Colonic mucosa (tissue), 4 donors: ENCODE data around the gene IL15RA. TPM values are rescaled to one million over a fixed set of nuclear protein-coding genes. Genes with fewer than 3 reads are reported as not detected.
A peak's percentile ranks its signal among the peaks of the same experiment; 100 is the strongest.

Source experiments
- DNase-seq: peaks from one replicate; pipeline ENCODE4 v3.0.0-alpha.2; 2020
- H3K27ac ChIP-seq: fragments of 200-600 bp; one replicate; pipeline ENCODE4 v1.8.0; 2021
- H3K27me3 ChIP-seq: fragments of 200-600 bp; one replicate; pipeline ENCODE4 v1.8.0; 2021
- H3K36me3 ChIP-seq: fragments of 200-600 bp; one replicate; pipeline ENCODE4 v1.8.0; 2021
- H3K4me1 ChIP-seq: fragments of 200-600 bp; one replicate; pipeline ENCODE4 v1.8.0; 2021; ENCODE audit warnings: mild to moderate bottlenecking
- H3K4me3 ChIP-seq: fragments of 200-600 bp; one replicate; pipeline ENCODE4 v1.8.0; 2021
- H3K9ac ChIP-seq, 2 donors: one replicate each; pipeline ENCODE4 v1.7.0; 2013; ENCODE audit warnings: control low read depth in 2 of 2, low read depth in 2 of 2, low read length in 2 of 2
- H3K9me3 ChIP-seq: fragments of 200-600 bp; one replicate; pipeline ENCODE4 v1.8.0; 2021
- CTCF ChIP-seq: fragments of 200-600 bp; IDR thresholded peaks from one replicate; pipeline ENCODE4 v1.8.0; 2022; ENCODE audit warnings: antibody characterized with exemption, mild to moderate bottlenecking
- intact Hi-C: fragments of 100-400 bp; cut with DNase I; formaldehyde crosslinking; loops from one replicate; pipeline ENCODE4 v1.14.1; 2022
- total RNA-seq, 2 donors: library from RNA; stranded (reverse); fragmentation: NEBNext Ultra II Directional in 1 of 2; extraction: Animal tissue kit (Norgen Biotek cat#: 25700) in 1 of 2; gene quantifications; one replicate each; pipeline ENCODE4 v1.2.1, GENCODE V29; 2021
- donor health status: healthy.
- donor health status: DM: no; HTN: no; CAD: no.
- donor health status: DM: no; HTN: no; CAD: no.

IL15RA gene
- total RNA-seq, 2 donors from 2014 or later = 11.5 to 16.0 TPM

- Histone ChIP-seq H3K4me1 (no peaks in the 10 kb centered on the region), H3K27me3 (no peaks in the 10 kb centered on the region), H3K27ac (peak overlapping the region; percentile 85), H3K9ac (peak overlapping the region in 1 of 2 donors; percentile 1), H3K4me3 (no peak overlapping the region), H3K9me3 (no peaks in the 10 kb centered on the region), H3K36me3 (no peaks in the 10 kb centered on the region)
- no peak for TF ChIP-seq CTCF
- intact Hi-C loops = loop anchor here (10.0 kb wide), 1 partner anchor 140 kb away; the partner anchor contains the start of gene RBM17
- no peak for DNase-seq
Measured at GRCh38 chr10:5945190-5945509, 32.2 kb downstream of the IL15RA start.

- TF ChIP-seq CTCF = no peak
- H3K27ac ChIP-seq = peak overlapping the region; percentile 85
- H3K4me3 ChIP-seq = no peak overlapping the region
- intact Hi-C loops = loop anchor here (10.0 kb wide), 1 partner anchor 140 kb away; the partner anchor contains the start of gene RBM17
- H3K9me3 ChIP-seq = no peaks in the 10 kb centered on the region
- no peaks in the 10 kb centered on the region for H3K27me3 ChIP-seq
- H3K4me1 ChIP-seq = no peaks in the 10 kb centered on the region
- H3K9ac ChIP-seq = peak overlapping the region in 1 of 2 donors; percentile 61
- no peaks in the 10 kb centered on the region for H3K36me3 ChIP-seq
- DNase-seq = peak; percentile 88
Measured at GRCh38 chr10:5944389-5945189, 32.8 kb downstream of the IL15RA start.

GRCh38 chr10:5943536-5943935 lies 33.8 kb downstream of the IL15RA start:
- Histone ChIP-seq H3K4me3 (no peak overlapping the region), H3K9ac (peak overlapping the region; percentile 40 to 61), H3K36me3 (no peaks in the 10 kb centered on the region), H3K27ac (peak overlapping the region; percentile 85), H3K9me3 (no peaks in the 10 kb centered on the region), H3K4me1 (no peaks in the 10 kb centered on the region), H3K27me3 (no peaks in the 10 kb centered on the region)
- DNase-seq = no peak
- intact Hi-C loops = loop anchor here (10.0 kb wide), 1 partner anchor 141 kb away; the partner anchor contains the start of gene RBM17
- TF ChIP-seq CTCF = no peak

GRCh38 chr10:5942474-5942873 lies 34.9 kb downstream of the IL15RA start:
- Histone ChIP-seq H3K27me3 (no peaks in the 10 kb centered on the region), H3K9ac (no peak overlapping the region), H3K27ac (peak overlapping the region; percentile 22), H3K36me3 (no peaks in the 10 kb centered on the region), H3K4me3 (no peak overlapping the region), H3K9me3 (no peaks in the 10 kb centered on the region), H3K4me1 (no peaks in the 10 kb centered on the region)
- peak; percentile 32 for DNase-seq
- intact Hi-C loops = loop anchor here (10.0 kb wide), 1 partner anchor 142 kb away; the partner anchor contains the start of gene RBM17
- TF ChIP-seq CTCF = no peak

GRCh38 chr10:5942001-5942400 lies 35.3 kb downstream of the IL15RA start:
- Histone ChIP-seq H3K27ac (peak overlapping the region; percentile 22), H3K9me3 (no peaks in the 10 kb centered on the region), H3K9ac (no peak overlapping the region), H3K36me3 (no peaks in the 10 kb centered on the region), H3K27me3 (no peaks in the 10 kb centered on the region), H3K4me3 (no peak overlapping the region), H3K4me1 (no peaks in the 10 kb centered on the region)
- DNase-seq = no peak
- TF ChIP-seq CTCF = no peak
- intact Hi-C loops = loop anchor here (10.0 kb wide), 1 partner anchor 143 kb away; the partner anchor contains the start of gene RBM17
